Measurements from ENCODE around the gene TBC1D9.
A peak's percentile ranks its signal among the peaks of the same experiment; 100 is the strongest.

Gene TBC1D9

GRCh38 chr4:140752291-140753068, 3.7 kb downstream of the TBC1D9 start:
- no peaks in the 10 kb centered on the region; the same call in 1 of the 2 replicates for H3K9me3 ChIP-seq (ENCODE audit: control insufficient read depth, insufficient read depth, low read depth, low read length)
- ChIA-PET POLR2A (no interaction called here), CTCF (interaction anchor here (0.7 to 2.3 kb wide), 4 partner anchors 9 to 100 kb away, joined by 3 to 7 read pairs (median 4); no protein-coding TSS in a partner anchor)
- no peak overlapping the region for H3K4me3 ChIP-seq (ENCODE audit: low read depth, low read length)
- no peak overlapping the region for H3K27ac ChIP-seq (ENCODE audit: extremely low read depth, low read depth, low read length)
- no peaks in the 10 kb centered on the region; a peak in 1 of 3 replicates for H3K36me3 ChIP-seq (ENCODE audit: control insufficient read depth in 2 of 2, insufficient read depth in 1 of 2, low read length in 2 of 2)
- H3K4me1 ChIP-seq (ENCODE audit: control insufficient read depth, insufficient read depth, low read length), result no peaks in the 10 kb centered on the region
- TF ChIP-seq PRDM1 (tag by site-specific recombination; IDR thresholded peaks at IDR 0.05), result no peak
- no peak for TF ChIP-seq TRIM28 (IDR thresholded peaks at IDR 0.05; ENCODE audit: borderline replicate concordance, low read length)
- no peak for TF ChIP-seq SCRT1 (tag by site-specific recombination; IDR thresholded peaks at IDR 0.05; ENCODE audit: borderline replicate concordance)
- no peak for TF ChIP-seq ZNF133 (tag by site-specific recombination; IDR thresholded peaks at IDR 0.05)
- TF ChIP-seq, protein P1, sequence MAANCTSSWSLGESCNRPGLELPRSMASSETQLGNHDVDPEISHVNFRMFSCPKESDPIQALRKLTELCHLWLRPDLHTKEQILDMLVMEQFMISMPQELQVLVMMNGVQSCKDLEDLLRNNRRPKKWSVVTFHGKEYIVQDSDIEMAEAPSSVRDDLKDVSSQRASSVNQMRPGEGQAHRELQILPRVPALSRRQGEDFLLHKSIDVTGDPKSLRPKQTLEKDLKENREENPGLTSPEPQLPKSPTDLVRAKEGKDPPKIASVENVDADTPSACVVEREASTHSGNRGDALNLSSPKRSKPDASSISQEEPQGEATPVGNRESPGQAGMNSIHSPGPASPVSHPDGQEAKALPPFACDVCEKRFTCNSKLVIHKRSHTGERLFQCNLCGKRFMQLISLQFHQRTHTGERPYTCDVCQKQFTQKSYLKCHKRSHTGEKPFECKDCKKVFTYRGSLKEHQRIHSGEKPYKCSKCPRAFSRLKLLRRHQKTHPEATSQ (tag by site-specific recombination; IDR thresholded peaks at IDR 0.05), result no peak
- no peak for TF ChIP-seq FEZF1 (tag by site-specific recombination; IDR thresholded peaks at IDR 0.05)
- TF ChIP-seq ZNF549 (tag by site-specific recombination; IDR thresholded peaks at IDR 0.05), result no peak
- TF ChIP-seq ZFP69B (tag by site-specific recombination; IDR thresholded peaks at IDR 0.05), result no peak
- TF ChIP-seq ZNF555 (tag by site-specific recombination; conservative IDR thresholded peaks at IDR 0.05), result no peak

- Histone ChIP-seq H3K9me3 (ENCODE audit: control insufficient read depth, insufficient read depth, low read depth, low read length) (no peaks in the 10 kb centered on the region; the same call in 1 of the 2 replicates), H3K36me3 (ENCODE audit: control insufficient read depth in 2 of 2, insufficient read depth in 1 of 2, low read length in 2 of 2) (no peaks in the 10 kb centered on the region; a peak in 1 of 3 replicates), H3K4me1 (ENCODE audit: control insufficient read depth, insufficient read depth, low read length) (no peaks in the 10 kb centered on the region), H3K4me3 (ENCODE audit: low read depth, low read length) (no peak overlapping the region), H3K27ac (ENCODE audit: extremely low read depth, low read depth, low read length) (no peak overlapping the region)
- ChIA-PET POLR2A (no interaction called here), CTCF (interaction anchor here (1.1 kb wide), 2 partner anchors 9 to 29 kb away, joined by 3 to 6 read pairs; no protein-coding TSS in a partner anchor)
- TF ChIP-seq KLF1 (tag by site-specific recombination; IDR thresholded peaks at IDR 0.05), result no peak
- TF ChIP-seq, protein P2, sequence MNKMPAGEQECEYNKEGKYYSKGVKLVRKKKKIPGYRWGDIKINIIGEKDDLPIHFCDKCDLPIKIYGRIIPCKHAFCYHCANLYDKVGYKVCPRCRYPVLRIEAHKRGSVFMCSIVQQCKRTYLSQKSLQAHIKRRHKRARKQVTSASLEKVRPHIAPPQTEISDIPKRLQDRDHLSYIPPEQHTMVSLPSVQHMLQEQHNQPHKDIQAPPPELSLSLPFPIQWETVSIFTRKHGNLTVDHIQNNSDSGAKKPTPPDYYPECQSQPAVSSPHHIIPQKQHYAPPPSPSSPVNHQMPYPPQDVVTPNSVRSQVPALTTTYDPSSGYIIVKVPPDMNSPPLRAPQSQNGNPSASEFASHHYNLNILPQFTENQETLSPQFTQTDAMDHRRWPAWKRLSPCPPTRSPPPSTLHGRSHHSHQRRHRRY (tag by site-specific recombination; IDR thresholded peaks at IDR 0.05), result no peak
- TF ChIP-seq, protein P3, sequence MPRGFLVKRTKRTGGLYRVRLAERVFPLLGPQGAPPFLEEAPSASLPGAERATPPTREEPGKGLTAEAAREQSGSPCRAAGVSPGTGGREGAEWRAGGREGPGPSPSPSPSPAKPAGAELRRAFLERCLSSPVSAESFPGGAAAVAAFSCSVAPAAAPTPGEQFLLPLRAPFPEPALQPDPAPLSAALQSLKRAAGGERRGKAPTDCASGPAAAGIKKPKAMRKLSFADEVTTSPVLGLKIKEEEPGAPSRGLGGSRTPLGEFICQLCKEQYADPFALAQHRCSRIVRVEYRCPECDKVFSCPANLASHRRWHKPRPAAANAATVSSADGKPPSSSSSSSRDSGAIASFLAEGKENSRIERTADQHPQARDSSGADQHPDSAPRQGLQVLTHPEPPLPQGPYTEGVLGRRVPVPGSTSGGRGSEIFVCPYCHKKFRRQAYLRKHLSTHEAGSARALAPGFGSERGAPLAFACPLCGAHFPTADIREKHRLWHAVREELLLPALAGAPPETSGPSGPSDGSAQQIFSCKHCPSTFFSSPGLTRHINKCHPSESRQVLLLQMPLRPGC (tag by site-specific recombination; IDR thresholded peaks at IDR 0.05), result no peak
- no peak for TF ChIP-seq ZNF426 (tag by site-specific recombination; IDR thresholded peaks at IDR 0.05)
- no peak for TF ChIP-seq ZNF132 (tag by site-specific recombination; IDR thresholded peaks at IDR 0.05; ENCODE audit: borderline replicate concordance)
- no peak for TF ChIP-seq ZNF155 (tag by site-specific recombination; IDR thresholded peaks at IDR 0.05)
- TF ChIP-seq, protein P4, sequence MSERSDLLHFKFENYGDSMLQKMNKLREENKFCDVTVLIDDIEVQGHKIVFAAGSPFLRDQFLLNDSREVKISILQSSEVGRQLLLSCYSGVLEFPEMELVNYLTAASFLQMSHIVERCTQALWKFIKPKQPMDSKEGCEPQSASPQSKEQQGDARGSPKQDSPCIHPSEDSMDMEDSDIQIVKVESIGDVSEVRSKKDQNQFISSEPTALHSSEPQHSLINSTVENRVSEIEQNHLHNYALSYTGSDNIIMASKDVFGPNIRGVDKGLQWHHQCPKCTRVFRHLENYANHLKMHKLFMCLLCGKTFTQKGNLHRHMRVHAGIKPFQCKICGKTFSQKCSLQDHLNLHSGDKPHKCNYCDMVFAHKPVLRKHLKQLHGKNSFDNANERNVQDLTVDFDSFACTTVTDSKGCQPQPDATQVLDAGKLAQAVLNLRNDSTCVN (tag by site-specific recombination; optimal IDR thresholded peaks at IDR 0.05), result no peak
- no peak for TF ChIP-seq GLI4 (tag by site-specific recombination; IDR thresholded peaks at IDR 0.05)
- TF ChIP-seq HOXD13 (CRISPR knock-in tag; IDR thresholded peaks at IDR 0.05; ENCODE audit: borderline replicate concordance), result no peak
- no peak for TF ChIP-seq GFI1B (tag by site-specific recombination; IDR thresholded peaks at IDR 0.05)
- peak; percentile 23 for TF ChIP-seq SETDB1 (IDR thresholded peaks at IDR 0.05; ENCODE audit: insufficient read length, low read length)
- TF ChIP-seq ZSCAN16 (tag by site-specific recombination; IDR thresholded peaks at IDR 0.05), result no peak
- no peak for TF ChIP-seq ZNF596 (tag by site-specific recombination; IDR thresholded peaks at IDR 0.05)
- peak; percentile 91; the same call in 1 of the 2 replicates for TF ChIP-seq ZNF248 (tag by site-specific recombination; IDR thresholded peaks at IDR 0.05)
- no peak for TF ChIP-seq ZNF621 (tag by site-specific recombination; IDR thresholded peaks at IDR 0.05)
Measured at GRCh38 chr4:140750470-140750869, 5.7 kb downstream of the TBC1D9 start.

Data from HEK293 (cell line).